Transverse colon (tissue), 3 donors: ENCODE results near the gene GPR158.

Source experiments
- CTCF ChIP-seq, 5 experiments: fragments of 200-600 bp in 3 of 5; fragments of 450-650 bp in 2 of 5; sonication (generic) in 3 of 5; IDR thresholded peaks; 1 replicate in 2 of 5; 2 replicates in 3 of 5; pipeline ENCODE4 v1.5.1; 2016 to 2017; ENCODE audit warnings: antibody characterized with exemption in 5 of 5, inconsistent platforms in 3 of 5, mild to moderate bottlenecking in 2 of 5, moderate library complexity in 1 of 5
- POLR2A ChIP-seq: fragments of 450-650 bp; IDR thresholded peaks from one replicate; pipeline ENCODE4 v1.6.1; 2016; ENCODE audit warnings: antibody characterized with exemption, mild to moderate bottlenecking, moderate library complexity

GRCh38 chr10:25639646-25640045 lies 464.8 kb downstream of the GPR158 start:
- TF ChIP-seq CTCF (IDR thresholded peaks at IDR 0.05), result no peak
- TF ChIP-seq POLR2A, result no peak
